ENCODE measurements around the gene FBXW4.
A peak's percentile ranks its signal among the peaks of the same experiment; 100 is the strongest.
"Not testable (repeated sequence)": the region's sequence is repeated elsewhere in the genome, so short reads cannot be mapped to it uniquely, and the experiment has no call there.

The FBXW4 gene

DNA sequence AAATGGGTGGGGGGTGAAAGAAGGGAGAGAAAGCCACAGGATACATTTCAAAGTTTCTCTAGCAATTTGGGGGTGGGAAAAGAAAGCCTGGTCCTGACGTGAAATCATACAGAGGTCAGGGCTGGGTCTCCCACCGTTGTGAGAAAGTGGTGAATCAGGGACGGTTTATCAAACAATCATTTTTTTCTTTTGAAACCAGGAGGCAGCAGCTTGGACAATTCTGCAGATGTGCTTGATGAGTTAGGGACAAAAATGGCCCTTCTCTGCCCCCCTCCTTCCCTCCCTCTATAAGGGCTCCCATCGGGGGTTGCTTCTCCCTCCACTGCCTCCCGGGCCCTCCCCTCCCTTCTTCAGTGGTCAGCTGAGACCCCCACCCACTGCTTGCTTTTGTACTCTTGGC is 43.6 kb downstream of the FBXW4 start:
- no peak for DNase-seq

DNA sequence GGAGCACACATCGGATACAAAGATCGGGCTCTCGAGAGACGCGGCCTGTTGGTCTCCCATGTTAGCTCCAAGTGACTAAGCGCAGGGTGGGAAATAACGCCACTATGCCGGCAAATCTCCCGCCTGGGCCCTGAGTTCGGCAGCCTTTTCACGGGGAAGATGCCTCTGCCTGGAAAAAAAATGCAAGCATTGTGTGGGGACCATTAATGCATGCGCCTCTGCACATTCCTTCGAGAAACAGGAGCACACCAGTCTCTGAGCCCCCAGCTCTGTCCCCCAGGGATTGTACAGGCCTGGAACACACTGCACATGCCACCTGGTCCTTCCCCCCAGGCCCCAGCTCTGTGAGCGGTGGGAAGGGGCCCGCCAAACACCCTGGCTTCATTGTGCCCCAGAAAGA is 44.1 kb downstream of the FBXW4 start:
- no peak for DNase-seq

DNA sequence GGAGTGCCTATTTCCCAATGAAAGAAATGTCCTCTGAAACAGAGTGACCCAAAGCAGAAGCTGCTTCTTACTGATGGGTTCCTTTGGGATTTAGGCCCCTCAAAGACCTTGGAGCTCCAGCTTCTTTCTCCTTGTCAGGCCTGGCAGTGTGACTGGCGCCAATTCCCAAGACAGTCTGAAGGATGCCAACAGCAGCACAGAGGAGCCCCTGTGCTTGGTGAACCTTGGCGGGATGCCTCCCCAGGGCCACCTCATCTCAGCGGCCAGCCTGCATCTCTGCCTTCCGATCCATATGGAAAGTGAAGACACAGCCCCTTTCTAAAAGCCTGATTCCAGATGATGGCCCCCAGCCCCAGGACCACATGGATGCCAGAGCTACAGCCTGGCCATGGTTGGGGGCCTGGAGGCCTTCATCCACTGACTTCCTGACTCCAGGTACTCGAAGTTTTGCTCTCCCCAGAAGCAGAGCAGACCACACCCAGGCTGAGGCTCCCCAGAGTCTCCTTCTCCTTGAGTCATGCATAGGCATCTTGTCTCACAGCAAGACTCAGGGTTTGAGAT is 45.4 kb downstream of the FBXW4 start:
- no peak for DNase-seq

DNA sequence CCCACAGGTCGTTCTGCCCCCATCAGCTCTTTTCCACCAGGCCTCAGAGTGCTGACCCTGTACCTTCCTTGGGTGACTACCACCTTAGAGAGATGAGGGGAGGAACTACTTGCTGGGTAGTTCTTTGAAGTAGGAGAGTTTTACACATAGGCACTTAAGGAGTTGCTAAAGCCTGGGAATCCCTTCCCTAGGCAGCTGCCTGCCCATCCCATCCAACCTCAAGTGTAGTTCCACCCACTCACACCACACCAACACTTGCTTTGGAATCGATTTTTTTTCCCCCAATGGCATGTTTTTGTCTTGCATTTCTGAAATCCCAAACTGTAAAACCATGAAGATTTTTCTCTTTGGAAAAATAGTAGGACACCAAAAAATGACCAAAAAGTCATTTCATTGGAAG is 47.7 kb downstream of the FBXW4 start:
- no peak for DNase-seq

DNA sequence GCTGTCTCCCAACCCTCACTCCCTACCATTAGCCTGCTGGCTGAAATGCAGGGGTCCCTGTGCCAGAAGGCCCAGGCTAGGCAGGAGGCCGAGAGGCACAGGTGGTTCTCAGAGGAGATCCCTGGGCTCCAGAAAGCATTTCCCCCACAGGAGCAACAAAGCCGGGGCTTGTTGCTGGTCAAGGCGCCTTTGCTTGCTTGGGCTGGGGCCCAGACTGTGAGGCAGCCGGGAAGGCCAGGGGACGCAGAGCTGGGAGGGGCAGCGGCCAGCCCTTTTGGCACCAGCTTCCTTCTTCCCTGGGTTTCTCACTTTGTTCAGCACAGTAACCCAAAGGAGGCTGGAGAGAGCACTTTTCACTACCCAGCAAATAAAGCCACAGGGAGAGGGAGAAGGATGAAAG is 48.6 kb downstream of the FBXW4 start:
- DNase-seq, result no peak

DNA sequence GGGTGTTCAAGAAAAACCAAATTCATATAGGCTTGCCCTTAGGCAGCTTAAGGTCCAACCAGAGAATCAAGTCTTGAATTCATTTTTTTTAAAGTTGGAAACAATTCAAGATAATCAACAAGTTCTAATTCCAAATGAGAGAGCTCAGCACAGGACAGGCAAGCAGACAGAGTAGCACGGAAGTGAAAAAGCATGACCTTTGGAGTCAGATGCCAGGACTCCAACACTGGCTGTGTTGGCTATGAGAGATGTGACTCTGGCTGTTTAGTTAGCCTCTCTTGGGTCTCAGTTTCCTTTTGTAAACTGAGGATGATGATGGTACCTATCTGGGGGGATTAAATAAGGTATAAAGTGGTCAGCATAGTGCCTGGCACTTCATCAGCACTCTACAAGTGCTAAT is 49.3 kb downstream of the FBXW4 start:
- DNase-seq, result no peak

DNA sequence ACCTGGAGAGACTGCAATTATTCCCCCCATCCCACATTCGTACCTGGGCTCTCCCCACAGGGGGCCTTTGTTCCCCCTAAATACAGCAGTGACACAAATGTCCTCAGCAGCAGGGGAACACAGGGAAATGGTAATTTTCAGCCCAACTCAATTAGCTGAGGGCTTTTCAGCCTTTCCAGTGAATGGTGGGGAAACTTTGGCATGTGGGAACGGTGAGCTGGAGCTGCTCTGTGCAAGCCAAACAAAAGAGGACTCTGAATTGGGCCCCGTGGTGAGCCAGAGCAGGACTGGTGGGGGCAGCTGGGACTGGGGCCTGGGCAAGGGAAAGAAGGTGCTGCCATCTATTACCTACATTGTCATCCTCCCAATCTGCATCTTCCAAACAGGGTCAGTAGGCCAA is 51.0 kb downstream of the FBXW4 start:
- DNase-seq, result no peak

DNA sequence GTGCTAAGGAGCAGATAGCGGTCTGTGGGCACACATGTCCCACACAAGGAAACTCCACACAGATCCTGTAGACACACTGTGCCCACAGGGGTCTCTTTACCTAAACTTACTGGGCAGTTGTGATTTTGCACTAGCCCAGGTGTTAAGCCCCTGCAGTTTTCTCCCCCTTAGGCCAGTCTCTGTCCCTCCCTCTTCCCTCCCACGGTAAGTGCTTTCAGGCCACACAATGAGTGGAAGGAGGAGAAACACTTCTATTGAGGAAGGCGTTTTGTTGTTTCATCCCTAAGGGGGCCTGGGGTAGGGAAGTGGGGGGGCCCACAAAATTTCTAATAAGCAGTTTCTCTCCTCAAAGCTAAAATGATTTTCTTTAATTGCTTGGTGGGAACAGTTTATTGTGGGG is 51.4 kb downstream of the FBXW4 start:
- DNase-seq, result no peak

DNA sequence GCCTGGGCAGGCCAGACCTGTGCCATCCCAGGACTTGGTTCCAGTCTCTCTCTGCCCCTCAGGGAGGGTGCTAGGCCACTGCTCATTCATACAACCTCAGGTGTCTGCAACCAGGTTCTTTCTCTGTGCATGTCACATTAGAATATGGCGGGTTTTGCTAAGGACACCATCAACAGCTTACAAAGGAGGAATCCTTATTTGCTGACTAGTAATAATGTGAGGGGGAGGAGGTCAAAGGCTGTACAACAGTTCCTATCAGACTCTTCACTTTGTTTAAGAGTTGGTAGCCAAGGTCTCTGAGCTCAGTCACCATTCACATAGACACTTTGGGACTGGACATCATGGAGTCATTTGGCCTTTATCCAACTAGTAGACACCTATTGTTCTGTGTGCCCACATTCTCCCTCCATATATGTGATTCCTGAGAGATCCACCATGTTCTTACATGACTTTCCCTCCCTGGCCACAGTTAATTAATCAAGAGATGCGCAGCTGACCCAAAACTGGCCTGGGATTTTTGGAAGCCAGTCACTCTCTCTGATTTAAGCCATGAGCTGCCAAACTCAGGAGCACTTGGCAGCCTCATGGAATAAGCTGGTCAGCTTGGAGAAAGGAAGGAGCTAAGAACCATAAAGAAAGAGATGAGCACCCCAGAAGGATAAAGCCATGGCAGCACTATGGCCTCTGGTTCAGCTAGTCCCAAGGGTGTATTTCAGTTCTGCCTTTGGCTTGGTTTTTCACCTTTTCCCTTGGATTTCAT is 55.6 kb downstream of the FBXW4 start:
- DNase-seq, result no peak

DNA sequence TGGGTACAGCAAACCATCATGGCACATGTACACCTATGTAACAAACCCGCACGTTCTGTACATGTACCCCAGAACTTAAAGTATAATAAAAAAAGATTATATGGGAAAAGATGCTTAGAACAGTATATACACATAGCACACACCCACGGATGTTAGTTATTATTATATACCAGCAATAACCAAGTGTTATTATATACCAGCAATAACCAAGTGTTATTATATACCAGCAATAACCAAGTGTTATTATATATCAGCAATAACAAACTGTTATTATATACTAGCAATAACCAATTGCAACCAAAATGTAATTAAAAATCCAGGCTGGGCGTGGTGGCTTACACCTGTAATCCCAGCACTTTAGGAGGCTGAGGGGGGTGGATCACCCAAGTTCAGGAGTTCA is 61.5 kb downstream of the FBXW4 start:
- not testable (repeated sequence) for DNase-seq

DNA sequence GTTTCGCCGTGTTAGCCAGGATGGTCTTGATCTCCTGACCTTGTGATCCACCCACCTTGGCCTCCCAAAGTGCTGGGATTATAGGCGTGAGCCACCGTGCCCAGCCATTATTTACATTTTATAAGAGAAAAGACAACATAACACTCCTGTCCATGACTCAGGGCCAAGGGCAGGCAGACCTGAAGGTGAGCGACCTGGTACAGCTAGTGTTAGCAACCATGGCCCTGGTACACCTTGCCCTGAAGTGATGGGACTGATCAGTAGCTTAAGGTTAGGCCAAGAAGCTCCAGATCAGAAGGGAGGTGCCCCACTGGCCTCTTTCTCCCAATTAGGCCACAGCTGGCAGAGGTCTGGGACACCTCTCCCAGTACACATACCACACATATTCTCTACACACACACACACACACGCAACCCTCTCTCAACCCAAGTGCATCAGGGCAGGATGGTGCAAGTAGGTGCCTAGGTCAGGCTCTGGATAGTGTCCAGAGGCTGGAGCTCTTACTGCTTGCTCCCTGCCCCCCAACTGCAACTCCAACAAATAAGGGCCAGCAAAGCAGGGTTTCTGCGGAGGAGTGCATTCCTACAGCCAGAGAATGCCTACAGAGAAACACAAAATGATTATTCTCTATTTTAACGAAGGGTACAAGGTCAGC is 63.0 kb downstream of the FBXW4 start:
- DNase-seq, result no peak

DNA sequence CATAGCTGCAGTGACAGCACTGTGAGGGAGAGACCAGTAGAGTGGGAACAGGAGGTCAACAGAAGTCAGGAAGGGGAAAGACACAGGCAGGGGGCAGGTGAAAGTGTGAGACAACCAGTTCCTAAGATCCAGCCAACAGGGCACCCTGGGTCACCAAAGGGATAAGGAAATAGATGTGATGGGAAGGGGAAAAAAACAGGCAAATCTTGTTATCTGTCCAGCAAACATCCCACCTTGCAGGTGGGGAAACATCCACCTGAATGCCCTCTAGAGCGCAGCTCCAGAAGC is 64.4 kb downstream of the FBXW4 start:
- no peak for DNase-seq

DNA sequence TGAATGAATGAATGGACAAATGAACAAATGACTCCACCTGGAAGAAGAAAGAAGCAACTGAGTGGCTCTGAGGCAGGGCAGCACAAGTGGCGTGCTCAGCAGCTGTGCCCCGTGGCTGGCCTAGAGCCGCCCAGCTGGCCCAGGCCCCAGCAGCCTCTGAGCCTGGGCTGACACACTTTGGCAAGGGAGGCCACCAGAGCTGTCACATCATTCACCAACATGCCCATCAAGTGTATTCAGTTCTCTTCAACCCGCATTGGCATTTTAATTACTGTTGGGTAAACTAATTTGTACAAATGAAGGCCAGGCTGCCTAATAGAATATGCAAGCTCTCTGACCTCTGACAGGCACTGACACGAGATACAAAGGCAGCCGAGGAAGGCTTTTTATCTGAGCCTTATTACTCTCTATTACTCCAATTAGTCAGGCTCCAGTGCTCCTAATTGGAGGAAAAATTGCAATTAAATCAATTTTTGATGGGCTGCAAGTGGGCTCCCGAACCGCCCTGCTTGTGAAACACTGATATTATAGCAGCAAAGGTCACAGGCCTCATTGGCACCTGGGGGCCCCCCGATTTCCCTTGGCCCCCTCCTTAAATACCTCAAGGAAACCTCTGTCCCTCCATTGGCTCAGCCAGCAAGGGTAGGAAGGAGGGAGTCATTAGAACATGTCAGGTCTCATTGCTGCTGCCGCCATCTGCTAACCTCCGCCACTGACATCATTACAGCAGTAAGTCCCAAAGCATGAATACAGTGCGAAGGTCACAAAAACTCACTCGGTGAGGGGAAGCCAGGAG is 64.9 kb downstream of the FBXW4 start:
- DNase-seq, result no peak

DNA sequence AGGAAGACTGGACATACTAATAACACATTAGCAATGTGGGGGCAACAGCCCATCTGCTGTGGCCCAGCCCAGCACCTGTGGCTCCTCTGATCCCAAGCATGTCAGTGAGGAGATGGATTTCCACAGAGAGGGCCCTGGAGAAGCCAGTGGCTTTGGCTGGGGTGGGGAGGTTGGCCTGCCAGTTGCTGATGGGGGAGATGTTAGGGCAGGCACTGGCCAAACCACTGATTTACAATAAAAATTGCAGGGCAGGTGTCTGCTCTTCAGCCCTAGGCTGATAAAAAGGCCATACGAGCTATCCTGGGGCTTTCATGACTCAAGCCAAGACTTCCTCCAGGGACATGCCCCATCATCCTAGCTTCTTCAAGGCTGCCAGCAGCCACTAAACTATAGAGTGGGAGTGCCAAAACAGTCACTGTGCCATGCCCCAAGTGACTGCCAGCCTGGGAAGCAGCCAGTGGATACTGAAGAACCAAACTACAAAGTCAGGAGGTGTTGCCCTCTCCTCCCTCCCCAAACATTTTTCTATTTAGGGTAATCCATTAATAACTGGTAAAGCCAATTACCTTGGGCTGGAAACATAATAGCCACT is 69.1 kb downstream of the FBXW4 start:
- DNase-seq, result no peak

DNA sequence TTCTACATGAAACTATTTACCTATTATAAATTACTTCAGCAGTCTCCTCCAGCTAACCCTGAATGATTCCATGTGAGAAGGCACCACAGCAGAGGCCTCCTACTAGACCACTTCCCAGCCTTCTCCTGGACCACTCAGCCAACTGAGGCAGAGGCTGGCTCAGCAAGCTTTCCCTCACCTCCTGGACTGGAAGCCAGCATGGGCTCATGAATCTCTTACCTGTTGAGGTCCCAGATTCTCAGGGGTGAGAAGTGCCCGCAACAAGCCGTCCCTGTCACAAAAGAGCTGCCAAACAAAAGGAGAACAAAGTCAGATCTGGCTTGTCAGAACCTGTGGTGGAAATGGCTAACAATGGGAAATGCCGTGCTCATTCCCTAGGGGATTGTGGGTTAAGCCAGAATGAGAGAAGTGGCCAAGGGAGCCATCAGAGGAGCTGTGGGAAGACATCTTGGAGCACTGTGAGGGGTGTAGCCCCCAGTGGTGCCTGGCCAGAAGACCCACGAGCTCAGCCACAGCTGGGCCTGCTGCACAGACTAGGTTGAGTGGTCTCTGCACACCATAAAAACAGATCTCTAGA is 70.4 kb downstream of the FBXW4 start:
- no peak for DNase-seq

DNA sequence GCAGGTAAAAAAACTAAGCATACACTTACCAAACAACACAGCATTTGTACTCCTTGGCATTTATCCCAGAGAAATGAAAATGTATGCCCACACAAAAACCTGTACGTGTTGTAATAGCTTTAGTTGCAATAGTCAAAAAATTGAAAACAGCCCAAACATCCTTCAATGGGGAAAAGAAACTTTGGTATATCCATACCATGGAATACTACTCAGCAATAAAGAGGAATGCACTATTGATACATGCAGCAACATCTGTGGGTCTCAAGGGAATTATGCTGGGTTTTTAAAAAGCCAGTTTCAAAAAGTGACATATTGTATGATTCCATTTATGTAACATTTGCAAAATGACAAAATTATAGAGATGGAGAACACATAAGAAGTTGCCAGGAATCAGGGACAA is 71.4 kb downstream of the FBXW4 start:
- DNase-seq, result no peak

DNA sequence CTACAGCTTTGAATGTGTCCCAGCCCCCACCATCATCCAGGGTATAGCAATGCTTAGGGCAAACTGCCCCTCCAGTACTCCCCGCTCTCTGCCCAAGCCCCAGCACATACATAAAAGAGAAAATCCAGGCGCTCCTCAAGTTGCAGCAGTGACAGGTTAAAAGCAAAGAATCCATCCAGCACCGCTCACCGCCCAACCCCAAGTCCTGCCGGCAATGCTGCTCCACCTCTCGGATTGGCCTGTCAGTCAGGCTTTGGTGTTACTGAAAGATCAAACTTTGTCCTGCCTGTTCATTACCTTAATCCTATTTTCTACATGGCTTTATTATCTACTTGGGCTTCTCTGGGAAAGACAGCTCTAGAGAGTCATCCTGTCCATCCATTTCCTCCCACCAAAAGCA is 75.0 kb downstream of the FBXW4 start:
- no peak for DNase-seq

DNA sequence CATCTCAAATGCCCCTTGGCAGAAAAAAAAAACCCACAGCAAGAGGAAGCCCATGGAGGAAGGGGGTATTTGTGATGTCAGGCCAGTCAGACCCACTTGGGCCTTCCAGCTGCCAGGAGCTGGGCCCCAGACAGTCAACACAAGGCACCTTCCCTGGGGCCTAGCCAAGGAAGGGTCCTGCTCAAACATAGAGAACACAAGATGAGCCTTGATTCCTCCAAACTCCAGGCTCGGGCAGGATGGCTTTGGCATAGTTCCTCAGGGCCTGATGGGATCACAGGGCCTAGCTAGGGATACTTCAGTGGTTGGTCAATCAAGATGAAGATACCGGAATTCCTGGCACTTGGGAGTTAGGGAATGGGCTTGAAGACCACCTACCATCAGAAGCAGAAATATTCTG is 76.1 kb downstream of the FBXW4 start:
- DNase-seq, result no peak

DNA sequence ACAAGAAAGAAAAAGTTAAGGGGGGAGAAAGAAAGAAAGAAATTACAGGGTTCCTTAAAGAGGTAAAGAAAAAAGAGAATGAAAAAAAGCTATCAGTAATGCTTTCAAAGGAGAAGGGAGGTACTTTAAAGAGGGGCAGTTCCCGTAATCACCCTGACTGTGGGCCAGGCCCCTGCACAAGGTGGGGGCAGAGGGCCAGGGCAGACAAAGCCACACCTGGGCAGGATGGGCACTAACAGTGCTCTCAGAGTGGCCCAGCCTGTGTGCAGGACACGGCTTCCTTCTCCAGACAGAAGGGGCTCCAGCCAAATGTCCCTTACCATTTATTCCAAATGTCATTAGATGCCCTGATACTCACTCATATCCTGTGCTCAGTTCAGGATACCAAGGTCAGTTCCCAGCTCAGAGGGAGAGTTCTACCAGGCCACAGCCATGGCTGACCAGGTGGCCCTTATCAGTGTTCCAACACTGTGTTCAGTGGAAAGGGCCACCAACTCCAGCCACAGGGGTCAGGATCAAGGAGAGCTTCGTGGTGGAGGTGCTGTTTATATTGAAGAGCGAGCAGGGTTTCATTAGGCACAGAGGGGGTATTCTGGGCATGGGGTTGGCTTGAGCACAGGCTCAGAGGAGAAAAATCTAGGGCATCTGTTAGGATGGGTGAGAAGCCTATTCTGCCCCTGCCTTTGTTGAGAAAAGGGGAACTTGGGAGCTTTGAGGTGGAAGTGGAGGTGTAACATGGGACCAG is 77.0 kb downstream of the FBXW4 start:
- DNase-seq, result no peak

DNA sequence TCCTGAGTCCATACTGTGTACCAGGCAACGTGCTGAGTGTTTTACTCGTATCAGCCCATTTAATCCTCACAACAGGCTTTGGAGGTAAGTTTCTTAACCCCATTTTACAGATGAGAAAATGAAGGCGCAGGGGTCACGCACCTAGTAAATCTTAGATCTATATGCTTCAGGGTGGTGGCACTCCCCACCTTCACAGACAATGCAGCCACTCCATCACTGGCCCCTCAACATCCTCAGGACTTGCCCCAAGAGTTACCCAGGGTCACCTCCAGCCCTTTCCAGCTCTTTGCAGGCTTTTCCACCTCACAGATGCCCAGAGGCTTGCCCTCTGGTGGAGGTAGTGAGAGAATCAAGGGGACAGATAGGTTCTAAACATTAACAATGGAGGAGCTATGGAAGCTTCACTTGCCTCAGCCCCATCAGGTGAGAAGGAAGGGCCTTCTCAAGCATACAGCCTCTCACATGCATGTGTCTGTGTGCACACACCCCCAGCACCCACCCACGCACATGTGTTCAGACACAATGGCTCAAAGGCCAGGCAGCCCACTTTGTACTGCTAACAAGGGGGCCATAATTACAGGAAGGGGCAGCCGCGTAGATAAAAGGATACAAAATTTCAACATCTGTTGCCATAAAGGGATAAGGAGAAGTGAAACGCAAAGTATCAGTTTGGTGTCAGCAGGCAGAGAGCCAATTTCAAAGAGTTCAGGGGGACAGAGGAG is 77.7 kb downstream of the FBXW4 start:
- DNase-seq, result peak; percentile 11 to 58

DNA sequence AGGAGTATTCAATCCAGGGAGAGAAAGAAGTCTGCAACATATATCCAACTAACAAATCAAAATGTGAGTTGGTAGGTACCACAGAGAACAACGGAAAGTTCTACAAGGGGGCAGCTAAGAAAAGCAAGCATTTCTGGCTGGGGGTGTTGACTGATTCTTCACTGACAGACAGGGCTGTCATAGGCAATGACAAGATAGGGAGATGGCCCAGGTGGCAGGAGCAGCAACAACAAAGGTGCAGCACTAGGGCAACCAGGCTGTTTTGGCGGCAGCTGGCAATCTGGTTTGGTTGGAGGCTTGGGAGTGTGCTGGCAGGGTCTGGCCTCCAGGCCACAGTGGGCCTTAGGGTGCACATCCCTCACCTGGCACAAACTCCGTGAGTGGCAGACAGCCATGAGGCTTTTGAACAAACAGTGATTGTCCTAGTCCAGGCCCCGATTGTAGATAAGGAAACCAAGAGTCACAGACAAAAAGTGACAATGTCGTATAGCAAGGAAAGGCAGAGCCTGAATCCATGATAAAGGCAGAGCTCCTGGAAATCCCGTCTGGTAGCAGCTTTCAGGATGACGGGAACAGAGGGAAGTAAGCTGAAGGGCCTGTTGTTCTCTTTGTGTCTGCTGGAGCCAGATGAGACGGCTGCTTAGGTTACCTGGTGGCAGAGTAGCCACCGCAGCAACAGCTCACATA is 78.4 kb downstream of the FBXW4 start:
- DNase-seq, result no peak

Measured in NCI-H524 (cell line).